NCI-H82 treated with DMSO at 0.1 percent for 48 hours (cell line): ENCODE measurements around the gene UTP25.

ENCODE experiments used
- DNase-seq: peaks from one replicate; lab custom pipeline; 2025; ENCODE audit not compliant: unreplicated experiment; lab: John Stamatoyannopoulos, UW

Gene UTP25

GRCh38 chr1:209805875-209806760 is 21.7 kb upstream of the UTP25 start, which contains the start of gene IRF6:
TSS of gene IRF6 (minus strand) at chr1:209806142. CDS start at chr1:209801413, 4,729 bp downstream.
- no peak for DNase-seq

- no peak for DNase-seq
Observed at GRCh38 chr1:209807509-209807908, 20.3 kb upstream of the UTP25 start.

GRCh38 chr1:209808059-209808581 is 19.7 kb upstream of the UTP25 start:
- no peak for DNase-seq

- DNase-seq = no peak
Observed at GRCh38 chr1:209809611-209810010, 18.2 kb upstream of the UTP25 start.

- DNase-seq = no peak
Observed at GRCh38 chr1:209810783-209811182, 17.0 kb upstream of the UTP25 start.

- DNase-seq = no peak
Observed at GRCh38 chr1:209813902-209814301, 13.9 kb upstream of the UTP25 start.

GRCh38 chr1:209815490-209815889 is 12.3 kb upstream of the UTP25 start:
- no peak for DNase-seq

- DNase-seq = no peak
Observed at GRCh38 chr1:209815931-209816341, 11.8 kb upstream of the UTP25 start.

- no peak for DNase-seq
Observed at GRCh38 chr1:209816923-209817322, 10.8 kb upstream of the UTP25 start.

GRCh38 chr1:209817691-209818090 is 10.1 kb upstream of the UTP25 start:
- DNase-seq = no peak

GRCh38 chr1:209819058-209819457 is 8.7 kb upstream of the UTP25 start:
- no peak for DNase-seq

GRCh38 chr1:209820986-209821385 is 6.8 kb upstream of the UTP25 start:
- no peak for DNase-seq

- no peak for DNase-seq
Observed at GRCh38 chr1:209822706-209823105, 5.1 kb upstream of the UTP25 start.

- DNase-seq = peak; percentile 42
Observed at GRCh38 chr1:209823143-209824041, 4.4 kb upstream of the UTP25 start.

GRCh38 chr1:209825591-209826434 is 2.0 kb upstream of the UTP25 start:
- DNase-seq = no peak

- no peak for DNase-seq
Observed at GRCh38 chr1:209829716-209830115, 1.9 kb downstream of the UTP25 start.

GRCh38 chr1:209830722-209831121 is 3.0 kb downstream of the UTP25 start:
- no peak for DNase-seq

- no peak for DNase-seq
Observed at GRCh38 chr1:209831615-209832014, 3.8 kb downstream of the UTP25 start.

- DNase-seq = no peak
Observed at GRCh38 chr1:209835782-209836298, 8.1 kb downstream of the UTP25 start.

GRCh38 chr1:209837671-209838070 is 9.9 kb downstream of the UTP25 start:
- no peak for DNase-seq
